Prostate gland (tissue), 2 donors: ENCODE results near the gene KLF1. TPM values are rescaled to one million over a fixed set of nuclear protein-coding genes. Genes with fewer than 3 reads are reported as not detected.
A peak's percentile ranks its signal among the peaks of the same experiment; 100 is the strongest.
"Not testable (repeated sequence)": the region's sequence is repeated elsewhere in the genome, so short reads cannot be mapped to it uniquely, and the experiment has no call there.

Experiments
- DNase-seq: peaks from one replicate; pipeline ENCODE4 v3.0.0-alpha.2; 2019; ENCODE audit warnings: low spot score
- H3K27ac ChIP-seq, 2 donors: fragments of 200-600 bp; sonication (generic); 2 replicates each; pipeline ENCODE4 v1.5.1; 2017 to 2019
- H3K27me3 ChIP-seq: fragments of 200-600 bp; sonication (generic); replicated peaks from 2 replicates; pipeline ENCODE4 v1.5.1; 2019; ENCODE audit not compliant: insufficient read depth
- H3K36me3 ChIP-seq, 2 donors: fragments of 200-600 bp; sonication (generic); 1 replicate in 1 of 2; 2 replicates in 1 of 2; pipeline versions ENCODE4 v1.5.1 to v1.8.1; 2017 to 2019
- H3K4me1 ChIP-seq: fragments of 200-600 bp; sonication (generic); replicated peaks from 2 replicates; pipeline ENCODE4 v1.5.1; 2019
- H3K4me3 ChIP-seq, 2 donors: fragments of 200-600 bp; sonication (generic); 2 replicates each; pipeline ENCODE4 v1.5.1; 2017 to 2019
- H3K9me3 ChIP-seq: fragments of 200-600 bp; sonication (generic); 2 replicates; pipeline ENCODE4 v1.5.1; 2017
- CTCF ChIP-seq, 4 experiments: fragments of 200-600 bp in 2 of 4; fragments of 450-650 bp in 2 of 4; sonication (generic) in 2 of 4; IDR thresholded peaks; 1 replicate in 3 of 4; 2 replicates in 1 of 4; pipeline ENCODE4 v1.5.1; 2016 to 2019; ENCODE audit warnings: antibody characterized with exemption in 4 of 4, mild to moderate bottlenecking in 2 of 4, moderate library complexity in 2 of 4
- POLR2A ChIP-seq: fragments of 450-650 bp; IDR thresholded peaks from one replicate; pipeline ENCODE4 v1.6.1; 2016; ENCODE audit warnings: antibody characterized with exemption, mild to moderate bottlenecking
- POLR2AphosphoS5 ChIP-seq: sonication (generic); formaldehyde crosslinking; IDR thresholded peaks from one replicate; pipeline ENCODE4 v1.6.1; 2017; ENCODE audit warnings: antibody characterized with exemption
- WGBS: methylation state at CpG from one replicate; pipeline ENCODE4 v1.1.5; 2018; 5-methylcytosine and 5-hydroxymethylcytosine counted together
- intact Hi-C: fragments of 100-400 bp; cut with DNase I; formaldehyde crosslinking; loops from one replicate; pipeline ENCODE4 v1.14.2; 2022
- total RNA-seq, 2 donors: library from RNA; depleted of rRNA; stranded (reverse); fragments of >200 nt; gene quantifications; one replicate each; pipeline ENCODE4 v1.1.0, GENCODE V29; 2016

Gene KLF1
- total RNA-seq, 2 donors from 2014 or later: not detected

GRCh38 chr19:12891553-12892021, 4.6 kb upstream of the KLF1 start:
- H3K36me3 ChIP-seq: peaks cover 0 to 7% of the 10 kb centered on the region in 2 donors
- peaks cover 6% of the 10 kb centered on the region for H3K4me1 ChIP-seq
- H3K27ac ChIP-seq: peak overlapping the region; percentile 66 to 70
- intact Hi-C loops: no loop called here
- no peaks in the 10 kb centered on the region for H3K9me3 ChIP-seq
- no peaks in the 10 kb centered on the region for H3K27me3 ChIP-seq
- peak overlapping the region; percentile 79 to 94 for H3K4me3 ChIP-seq
- TF ChIP-seq CTCF (IDR thresholded peaks at IDR 0.05) (no peak), POLR2A (no peak), POLR2AphosphoS5 (no peak)
- WGBS: 5% methylated on average over 25 of the region's 26 CpGs
- DNase-seq: no peak

- peak; percentile 99 for DNase-seq
- TF ChIP-seq POLR2A (peak; percentile 60), CTCF (IDR thresholded peaks at IDR 0.05) (no peak), POLR2AphosphoS5 (peak; percentile 98)
- Histone ChIP-seq H3K27me3 (no peaks in the 10 kb centered on the region), H3K9me3 (no peaks in the 10 kb centered on the region), H3K4me3 (peak within 1 kb of the TSS; percentile 79 to 94), H3K36me3 (peaks cover 0 to under 1% of the 10 kb centered on the region in 2 donors), H3K4me1 (peaks cover 6% of the 10 kb centered on the region), H3K27ac (peak within 1 kb of the TSS; percentile 66 to 70)
- under 1% methylated on average over 48 of the region's 49 CpGs for WGBS
- intact Hi-C loops: no loop called here
These were observed 4.0 kb upstream of the KLF1 start, which contains the start of gene GCDH for GRCh38 chr19:12890787-12891552. TSS of gene GCDH (plus strand) at chr19:12891160. CDS start at chr19:12891305, 145 bp downstream.

- H3K9me3 ChIP-seq, H3K4me1 ChIP-seq, H3K27me3 ChIP-seq, H3K36me3 ChIP-seq, intact Hi-C loops, H3K4me3 ChIP-seq, DNase-seq: not testable (repeated sequence)
- 25% methylated on average over 10 of the region's 10 CpGs for WGBS
- peak overlapping the region; percentile 66 to 70 for H3K27ac ChIP-seq
These were observed 3.3 kb upstream of the KLF1 start for GRCh38 chr19:12890299-12890786.

GRCh38 chr19:12888006-12888603, 1.1 kb upstream of the KLF1 start:
- Histone ChIP-seq H3K9me3 (no peaks in the 10 kb centered on the region), H3K27ac (no peak overlapping the region), H3K4me3 (no peak overlapping the region), H3K36me3 (no peaks in the 10 kb centered on the region), H3K4me1 (peaks cover 6% of the 10 kb centered on the region), H3K27me3 (no peaks in the 10 kb centered on the region)
- intact Hi-C loops: loop anchor here (10.0 kb wide), 1 partner anchor 47 kb away; the partner anchor contains the start of genes CALR and FARSA
- WGBS: 74% methylated on average over 5 of the region's 5 CpGs
- TF ChIP-seq POLR2AphosphoS5: no peak
- no peak for TF ChIP-seq POLR2A
- no peak for TF ChIP-seq CTCF (IDR thresholded peaks at IDR 0.05)
- no peak for DNase-seq

GRCh38 chr19:12886651-12886968, 391 bp downstream of the KLF1 start:
- 82% methylated on average over 5 of the region's 5 CpGs for WGBS
- Histone ChIP-seq H3K27ac (no peak overlapping the region), H3K36me3 (no peaks in the 10 kb centered on the region), H3K4me3 (no peak overlapping the region), H3K27me3 (no peaks in the 10 kb centered on the region), H3K4me1 (no peaks in the 10 kb centered on the region), H3K9me3 (no peaks in the 10 kb centered on the region)
- no peak for DNase-seq
- intact Hi-C loops: loop anchor here (10.0 kb wide), 1 partner anchor 48 kb away; the partner anchor contains the start of genes CALR and FARSA
- TF ChIP-seq POLR2AphosphoS5 (no peak), CTCF (IDR thresholded peaks at IDR 0.05) (no peak), POLR2A (no peak)
